ENCODE measurements around the gene TIMM50. TPM values are rescaled to one million over a fixed set of nuclear protein-coding genes. Genes with fewer than 3 reads are reported as not detected.

The TIMM50 gene
- total and polyA plus RNA-seq, 2 of the 13 experiments (the other 11 are each of a cell fraction or from before 2014, with no cell fraction given): 91.1 to 92.5 TPM

- TF ChIP-seq ETV6 (CRISPR knock-in tag; conservative IDR thresholded peaks at IDR 0.05) (peak; percentile 55; the same call in 1 of the 2 replicates), ZNF639 (CRISPR knock-in tag; conservative IDR thresholded peaks at IDR 0.05) (peak; percentile 50; the same call in 1 of the 2 replicates), NR3C1 (CRISPR knock-in tag; IDR thresholded peaks at IDR 0.05) (no peak), MEIS1 (CRISPR knock-in tag; IDR thresholded peaks at IDR 0.05; ENCODE audit: borderline replicate concordance) (peak; percentile 91), REXO4 (CRISPR knock-in tag; IDR thresholded peaks at IDR 0.05; ENCODE audit: borderline replicate concordance) (no peak), ZNF556 (CRISPR knock-in tag; IDR thresholded peaks at IDR 0.05; ENCODE audit: borderline replicate concordance) (0 out of 2 replicates have a peak, but pooled peaks have one; percentile 82), CBX1 (IDR thresholded peaks at IDR 0.05; ENCODE audit: low read depth) (peak; percentile 88), KDM5A (IDR thresholded peaks at IDR 0.05; ENCODE audit: borderline replicate concordance, low read length) (peak; percentile 78; the same call in 1 of the 2 replicates), MIXL1 (CRISPR knock-in tag; IDR thresholded peaks at IDR 0.05) (peak; percentile 13; the same call in 1 of the 2 replicates), NFRKB (IDR thresholded peaks at IDR 0.05) (no peak), CEBPG (CRISPR knock-in tag; IDR thresholded peaks at IDR 0.05) (peak; percentile 12; the same call in 1 of the 2 replicates), ZNF17 (CRISPR knock-in tag; IDR thresholded peaks at IDR 0.05) (no peak), ZNF800 (CRISPR knock-in tag; IDR thresholded peaks at IDR 0.05) (no peak), PITX1 (CRISPR knock-in tag; IDR thresholded peaks at IDR 0.05) (peak; percentile 50; the same call in 1 of the 2 replicates), TEF (CRISPR knock-in tag; IDR thresholded peaks at IDR 0.05) (no peak), ZMAT3 (CRISPR knock-in tag; conservative IDR thresholded peaks at IDR 0.05) (0 out of 2 replicates have a peak, but pooled peaks have one; percentile 43), SPEN (CRISPR knock-in tag; IDR thresholded peaks at IDR 0.05; ENCODE audit: low read depth) (peak; percentile 78; the same call in 1 of the 2 replicates), MAZ (IDR thresholded peaks at IDR 0.05; ENCODE audit: borderline replicate concordance, low read depth, low read length) (no peak), MAZ (CRISPR knock-in tag; IDR thresholded peaks at IDR 0.05; ENCODE audit: low read depth) (peak; percentile 58; the same call in 1 of the 2 replicates), MTA1 (CRISPR knock-in tag; IDR thresholded peaks at IDR 0.05; ENCODE audit: borderline replicate concordance) (peak; percentile 4; the same call in 1 of the 2 replicates), ZNF761 (CRISPR knock-in tag; conservative IDR thresholded peaks at IDR 0.05) (peak; percentile 72; the same call in 1 of the 2 replicates), ZNF563 (CRISPR knock-in tag; IDR thresholded peaks at IDR 0.05) (peak; percentile 38; the same call in 1 of the 2 replicates), RBM39 (IDR thresholded peaks at IDR 0.05; ENCODE audit: low read depth, low read length, poor library complexity, severe bottlenecking) (peak; percentile 40), TCF12 (IDR thresholded peaks at IDR 0.05) (no peak), TCF12 (CRISPR knock-in tag; IDR thresholded peaks at IDR 0.05) (no peak)
- TF ChIP-seq, protein P1, sequence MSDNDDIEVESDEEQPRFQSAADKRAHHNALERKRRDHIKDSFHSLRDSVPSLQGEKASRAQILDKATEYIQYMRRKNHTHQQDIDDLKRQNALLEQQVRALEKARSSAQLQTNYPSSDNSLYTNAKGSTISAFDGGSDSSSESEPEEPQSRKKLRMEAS (IDR thresholded peaks at IDR 0.05): peak; percentile 51
- TF ChIP-seq, protein P2, sequence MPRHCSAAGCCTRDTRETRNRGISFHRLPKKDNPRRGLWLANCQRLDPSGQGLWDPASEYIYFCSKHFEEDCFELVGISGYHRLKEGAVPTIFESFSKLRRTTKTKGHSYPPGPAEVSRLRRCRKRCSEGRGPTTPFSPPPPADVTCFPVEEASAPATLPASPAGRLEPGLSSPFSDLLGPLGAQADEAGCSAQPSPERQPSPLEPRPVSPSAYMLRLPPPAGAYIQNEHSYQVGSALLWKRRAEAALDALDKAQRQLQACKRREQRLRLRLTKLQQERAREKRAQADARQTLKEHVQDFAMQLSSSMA (CRISPR knock-in tag; IDR thresholded peaks at IDR 0.05): peak; percentile 80; the same call in 1 of the 2 replicates
Measured at GRCh38 chr19:39532233-39533002, 51.8 kb downstream of the TIMM50 start, which contains the start of gene EID2B (continued).

Data from HepG2 (cell line).